Cardiac fibroblast (primary cell): ENCODE data around the gene OR4F6.
"Not testable (repeated sequence)": the region's sequence is repeated elsewhere in the genome, so short reads cannot be mapped to it uniquely, and the experiment has no call there.

Experiments
- DNase-seq, 2 donors: peaks; one replicate each; pipeline versions ENCODE4 v3.0.0 to v3.0.0-alpha.2; 2010; ENCODE audit warnings: low read depth in 2 of 2
- H3K4me3 ChIP-seq, 2 donors: replicated peaks in 1 of 2; 1 replicate in 1 of 2; 2 replicates in 1 of 2; pipeline ENCODE4 v1.5.1; 2011; ENCODE audit warnings: low read depth in 2 of 2, low read length in 2 of 2, mild to moderate bottlenecking in 2 of 2, moderate library complexity in 1 of 2
- CTCF ChIP-seq: IDR thresholded peaks from one replicate; pipeline ENCODE4 v1.5.1; 2011; ENCODE audit warnings: low read depth, mild to moderate bottlenecking, low read length, inconsistent platforms

OR4F6 gene

GRCh38 chr15:101781928-101782327 is 21.4 kb upstream of the OR4F6 start:
- TF ChIP-seq CTCF, result no peak
- no peak for DNase-seq
- no peak overlapping the region for H3K4me3 ChIP-seq

- DNase-seq, result no peak
- H3K4me3 ChIP-seq, result no peak overlapping the region
- no peak for TF ChIP-seq CTCF
Measured at GRCh38 chr15:101784644-101785043, 18.7 kb upstream of the OR4F6 start.

GRCh38 chr15:101786422-101786821 is 16.9 kb upstream of the OR4F6 start:
- not testable (repeated sequence) for DNase-seq, H3K4me3 ChIP-seq

- H3K4me3 ChIP-seq, DNase-seq: not testable (repeated sequence)
Measured at GRCh38 chr15:101788001-101788400, 15.3 kb upstream of the OR4F6 start.

GRCh38 chr15:101788503-101789269 is 14.6 kb upstream of the OR4F6 start:
- H3K4me3 ChIP-seq, DNase-seq: not testable (repeated sequence)

GRCh38 chr15:101790748-101791147 is 12.6 kb upstream of the OR4F6 start:
- H3K4me3 ChIP-seq, DNase-seq: not testable (repeated sequence)

GRCh38 chr15:101793981-101794380 is 9.3 kb upstream of the OR4F6 start:
- not testable (repeated sequence) for H3K4me3 ChIP-seq, DNase-seq

GRCh38 chr15:101795455-101795854 is 7.9 kb upstream of the OR4F6 start:
- no peak overlapping the region for H3K4me3 ChIP-seq
- DNase-seq, result peak; percentile 25 to 70
- no peak for TF ChIP-seq CTCF

GRCh38 chr15:101799665-101800064 is 3.6 kb upstream of the OR4F6 start:
- no peak overlapping the region for H3K4me3 ChIP-seq
- no peak for TF ChIP-seq CTCF
- no peak for DNase-seq
